Iris pigment epithelial cell (primary cell): ENCODE data around the gene RAP1GDS1.
"Not testable (repeated sequence)": the region's sequence is repeated elsewhere in the genome, so short reads cannot be mapped to it uniquely, and the experiment has no call there.

ENCODE experiments used
- DNase-seq: peaks from one replicate; pipeline ENCODE4 v3.0.0-alpha.2; 2011; ENCODE audit warnings: low read depth

Gene RAP1GDS1

GRCh38 chr4:98358630-98359248 is 97.6 kb downstream of the RAP1GDS1 start:
- no peak for DNase-seq

- no peak for DNase-seq
These were observed 98.5 kb downstream of the RAP1GDS1 start for GRCh38 chr4:98359646-98360045.

- peak; percentile 52 for DNase-seq
These were observed 102.2 kb downstream of the RAP1GDS1 start for GRCh38 chr4:98363431-98363830.

- not testable (repeated sequence) for DNase-seq
These were observed 105.1 kb downstream of the RAP1GDS1 start for GRCh38 chr4:98366275-98366674.

- DNase-seq = not testable (repeated sequence)
These were observed 106.8 kb downstream of the RAP1GDS1 start for GRCh38 chr4:98368000-98368399.

GRCh38 chr4:98369322-98369721 is 108.1 kb downstream of the RAP1GDS1 start:
- DNase-seq = no peak

- peak; percentile 24 for DNase-seq
These were observed 113.5 kb downstream of the RAP1GDS1 start for GRCh38 chr4:98374643-98375042.

GRCh38 chr4:98377559-98377958 is 116.4 kb downstream of the RAP1GDS1 start:
- peak; percentile 71 for DNase-seq

GRCh38 chr4:98381306-98381705 is 120.1 kb downstream of the RAP1GDS1 start:
- DNase-seq = peak; percentile 6

- DNase-seq = no peak
These were observed 122.4 kb downstream of the RAP1GDS1 start for GRCh38 chr4:98383431-98384106.

GRCh38 chr4:98385831-98386230 is 124.6 kb downstream of the RAP1GDS1 start:
- no peak for DNase-seq

GRCh38 chr4:98387345-98388026 is 126.3 kb downstream of the RAP1GDS1 start:
- DNase-seq = no peak

GRCh38 chr4:98394134-98394533 is 132.9 kb downstream of the RAP1GDS1 start:
- DNase-seq = peak; percentile 19

GRCh38 chr4:98399915-98400314 is 138.7 kb downstream of the RAP1GDS1 start:
- no peak for DNase-seq

GRCh38 chr4:98406819-98407218 is 145.6 kb downstream of the RAP1GDS1 start:
- DNase-seq = no peak

GRCh38 chr4:98411731-98412130 is 150.5 kb downstream of the RAP1GDS1 start:
- no peak for DNase-seq

- no peak for DNase-seq
These were observed 155.7 kb downstream of the RAP1GDS1 start for GRCh38 chr4:98416844-98417243.

- not testable (repeated sequence) for DNase-seq
These were observed 159.0 kb downstream of the RAP1GDS1 start for GRCh38 chr4:98420151-98420550.

GRCh38 chr4:98421111-98421510 is 159.9 kb downstream of the RAP1GDS1 start:
- peak; percentile 70 for DNase-seq

GRCh38 chr4:98423009-98423408 is 161.8 kb downstream of the RAP1GDS1 start:
- DNase-seq = no peak

GRCh38 chr4:98430708-98431403 is 169.7 kb downstream of the RAP1GDS1 start:
- peak; percentile 98 for DNase-seq

GRCh38 chr4:98433691-98434090 is 172.5 kb downstream of the RAP1GDS1 start:
- DNase-seq = no peak

GRCh38 chr4:98434816-98435215 is 173.6 kb downstream of the RAP1GDS1 start:
- DNase-seq = peak; percentile 53
